Pancreas (tissue), 10 donors: ENCODE data around the gene FANCC. TPM values are rescaled to one million over a fixed set of nuclear protein-coding genes. Genes with fewer than 3 reads are reported as not detected.

Experiments
- ATAC-seq, 4 donors: fragments of 200-7000 bp; cut with Tn5 transposase; one replicate each; pipeline versions ENCODE4 v1.8.0 to v1.9.1; 2020; ENCODE audit warnings: mild to moderate bottlenecking in 4 of 4, moderate library complexity in 4 of 4
- DNase-seq, 6 donors: peaks; one replicate each; pipeline ENCODE4 v3.0.0-alpha.2; 2020
- FAIRE-seq: peaks from 2 replicates; lab custom pipeline; 2012; peaks lifted over from hg19 to GRCh38; lab: Jason Lieb, UNC
- H3K27ac ChIP-seq, 4 donors: fragments of 200-600 bp; sonication (generic); 1 replicate in 3 of 4; 2 replicates in 1 of 4; pipeline versions ENCODE4 v1.5.0 to v1.8.0; 2020
- H3K27me3 ChIP-seq, 4 donors: fragments of 200-600 bp; one replicate each; pipeline ENCODE4 v1.8.0; 2021
- H3K36me3 ChIP-seq, 3 donors: fragments of 200-600 bp; sonication (generic) in 1 of 3; one replicate each; pipeline versions ENCODE4 v1.5.0 to v1.8.0; 2020 to 2021
- H3K4me1 ChIP-seq, 3 donors: fragments of 200-600 bp; one replicate each; pipeline ENCODE4 v1.8.0; 2021
- H3K4me3 ChIP-seq, 4 donors: fragments of 200-600 bp; sonication (generic) in 2 of 4; one replicate each; pipeline versions ENCODE4 v1.5.0 to v1.8.0; 2020 to 2021
- H3K9me3 ChIP-seq, 4 donors: fragments of 200-600 bp; one replicate each; pipeline ENCODE4 v1.8.0; 2021
- CTCF ChIP-seq, 4 donors: fragments of 200-600 bp; sonication (generic) in 3 of 4; IDR thresholded peaks; one replicate each; pipeline versions ENCODE4 v1.5.0 to v1.8.0; 2021; ENCODE audit warnings: antibody characterized with exemption in 4 of 4
- WGBS, 2 donors: extraction: QIAGEN DNeasy Blood & Tissue Kit; methylation state at CpG; one replicate each; pipeline ENCODE4 v1.1.7; 2013; 5-methylcytosine and 5-hydroxymethylcytosine counted together
- intact Hi-C, 3 donors: fragments of 100-400 bp; cut with DNase I; formaldehyde crosslinking; loops; one replicate each; pipeline versions ENCODE4 v1.11.1 to v1.14.2; 2022
- polyA plus RNA-seq, 2 donors: library from polyadenylated mRNA; stranded (reverse); fragments of 200-250 nt; gene quantifications; one replicate each; pipeline ENCODE4 v1.2.3, GENCODE V29; 2013
- total RNA-seq, 6 donors: library from RNA; stranded (reverse); fragmentation: NEBNext Ultra II Directional in 4 of 6; extraction: Animal tissue kit (Norgen Biotek cat#: 25700) in 4 of 6; gene quantifications; one replicate each; pipeline versions ENCODE4 v1.2.1 to v1.2.4, GENCODE V29; 2021 to 2023
- donor health status: healthy with polysubstance abuse.
- donor health status: DM: no; HTN: no; CAD: no; lungs with moderate emphysema.
- donor health status: DM: no; HTN: no; CAD: no.
- donor health status: control.
- donor health status: control.
- donor health status: Bipolar disorder and iron deficiency.
- donor health status: DM: yes; HTN: yes; CAD: no.
- donor health status: DM: no; HTN: no; CAD: no.
- donor health status: DM: no; HTN: no; CAD: no.
- donor health status: DM: yes; HTN: yes; CAD: no.

Gene FANCC
- total and polyA plus RNA-seq, 8 donors = 3.8 to 9.9 (median 4.6) TPM

- 84 to 90% methylated on average over 5 of the region's 5 CpGs for WGBS, 2 donors
- ATAC-seq (no peak), FAIRE-seq (no peak)
Measured at GRCh38 chr9:95215336-95215898, 102.1 kb downstream of the FANCC start.

GRCh38 chr9:95213117-95213516 is 104.4 kb downstream of the FANCC start:
- no peak for FAIRE-seq
- no peak for ATAC-seq

More at GRCh38 chr9:95215336-95215898, 102.1 kb downstream of the FANCC start:
- no peak overlapping the region for H3K4me3 ChIP-seq
- H3K27ac ChIP-seq = no peak overlapping the region
- H3K27me3 ChIP-seq = no peaks in the 10 kb centered on the region
- no peak for DNase-seq
- no peak for TF ChIP-seq CTCF (IDR thresholded peaks at IDR 0.05)
- peaks cover 0 to 4% (median 0%) of the 10 kb centered on the region in 3 donors for H3K4me1 ChIP-seq
- intact Hi-C loops = no loop called here
- H3K36me3 ChIP-seq = no peaks in the 10 kb centered on the region
- no peaks in the 10 kb centered on the region for H3K9me3 ChIP-seq

GRCh38 chr9:95211028-95211427 is 106.5 kb downstream of the FANCC start:
- H3K27me3 ChIP-seq = no peaks in the 10 kb centered on the region
- 19 to 28% methylated on average over 1 of the region's 1 CpG for WGBS, 2 donors
- DNase-seq (no peak), ATAC-seq (peak in 2 of 4 donors; percentile 23 to 52), FAIRE-seq (no peak)
- H3K36me3 ChIP-seq = no peaks in the 10 kb centered on the region
- intact Hi-C loops = no loop called here
- H3K4me3 ChIP-seq = no peak overlapping the region
- TF ChIP-seq CTCF (IDR thresholded peaks at IDR 0.05) = no peak
- H3K4me1 ChIP-seq = peaks cover 0 to 4% (median 0%) of the 10 kb centered on the region in 3 donors
- no peaks in the 10 kb centered on the region for H3K9me3 ChIP-seq
- H3K27ac ChIP-seq = no peak overlapping the region

More at GRCh38 chr9:95213117-95213516, 104.4 kb downstream of the FANCC start:
- Histone ChIP-seq H3K36me3 (no peaks in the 10 kb centered on the region), H3K4me1 (peaks cover 0 to 4% (median 0%) of the 10 kb centered on the region in 3 donors), H3K9me3 (no peaks in the 10 kb centered on the region), H3K27me3 (no peaks in the 10 kb centered on the region), H3K27ac (no peak overlapping the region), H3K4me3 (no peak overlapping the region)
- no peak for DNase-seq
- no peak for TF ChIP-seq CTCF (IDR thresholded peaks at IDR 0.05)
- intact Hi-C loops = no loop called here

- no peak for ATAC-seq
- Histone ChIP-seq H3K36me3 (no peaks in the 10 kb centered on the region), H3K4me1 (peaks cover 0 to 4% (median 0%) of the 10 kb centered on the region in 3 donors), H3K27ac (no peak overlapping the region), H3K27me3 (no peaks in the 10 kb centered on the region), H3K9me3 (no peaks in the 10 kb centered on the region), H3K4me3 (no peak overlapping the region)
- WGBS, 2 donors = 90% methylated on average over 4 of the region's 4 CpGs
- FAIRE-seq = no peak
- no peak for DNase-seq
- intact Hi-C loops = no loop called here
- no peak for TF ChIP-seq CTCF (IDR thresholded peaks at IDR 0.05)
Measured at GRCh38 chr9:95207403-95207802, 110.1 kb downstream of the FANCC start.

GRCh38 chr9:95206143-95206542 is 111.4 kb downstream of the FANCC start:
- Histone ChIP-seq H3K4me3 (no peak overlapping the region), H3K4me1 (peaks cover 0 to 2% (median 0%) of the 10 kb centered on the region in 3 donors), H3K27ac (no peak overlapping the region), H3K27me3 (no peaks in the 10 kb centered on the region), H3K36me3 (no peaks in the 10 kb centered on the region), H3K9me3 (no peaks in the 10 kb centered on the region)
- DNase-seq (no peak), FAIRE-seq (no peak), ATAC-seq (no peak)
- intact Hi-C loops = no loop called here
- 90 to 94% methylated on average over 8 of the region's 8 CpGs for WGBS, 2 donors
- no peak for TF ChIP-seq CTCF (IDR thresholded peaks at IDR 0.05)
